B cell (primary cell): ENCODE results near the gene BOC.

Experiments
- EZH2 ChIP-seq: IDR thresholded peaks from 2 replicates; pipeline ENCODE4 v1.6.1; 2012; ENCODE audit warnings: borderline replicate concordance, low read depth, mild to moderate bottlenecking, moderate library complexity, low read length; ENCODE audit not compliant: insufficient read depth, poor library complexity, severe bottlenecking
- TF ChIP-seq, protein P1 (sequence below): fragments of 200-600 bp; IDR thresholded peaks from one replicate; pipeline ENCODE4 v1.8.0; 2022; ENCODE audit warnings: antibody characterized with exemption, mild to moderate bottlenecking

DNA sequence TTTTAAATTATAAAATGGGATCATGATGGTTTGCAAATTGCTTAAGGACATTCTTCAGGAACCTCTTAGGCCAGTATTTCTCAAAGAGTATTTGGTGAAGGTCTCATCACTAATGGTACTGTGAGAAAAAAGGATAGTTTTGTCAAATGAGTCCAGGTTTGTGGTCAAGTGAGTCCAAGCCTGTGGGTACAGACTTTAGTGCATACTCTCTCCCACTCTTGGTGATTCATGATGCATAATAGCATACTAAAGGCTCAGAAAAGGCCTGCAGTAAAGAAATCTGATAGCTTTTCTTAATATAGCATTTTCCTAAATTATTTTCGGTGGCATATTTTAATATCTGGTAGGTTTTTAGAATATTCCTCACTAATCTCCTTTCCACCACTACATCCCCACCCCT is 20.0 kb downstream of the BOC start:
- TF ChIP-seq, protein P1, sequence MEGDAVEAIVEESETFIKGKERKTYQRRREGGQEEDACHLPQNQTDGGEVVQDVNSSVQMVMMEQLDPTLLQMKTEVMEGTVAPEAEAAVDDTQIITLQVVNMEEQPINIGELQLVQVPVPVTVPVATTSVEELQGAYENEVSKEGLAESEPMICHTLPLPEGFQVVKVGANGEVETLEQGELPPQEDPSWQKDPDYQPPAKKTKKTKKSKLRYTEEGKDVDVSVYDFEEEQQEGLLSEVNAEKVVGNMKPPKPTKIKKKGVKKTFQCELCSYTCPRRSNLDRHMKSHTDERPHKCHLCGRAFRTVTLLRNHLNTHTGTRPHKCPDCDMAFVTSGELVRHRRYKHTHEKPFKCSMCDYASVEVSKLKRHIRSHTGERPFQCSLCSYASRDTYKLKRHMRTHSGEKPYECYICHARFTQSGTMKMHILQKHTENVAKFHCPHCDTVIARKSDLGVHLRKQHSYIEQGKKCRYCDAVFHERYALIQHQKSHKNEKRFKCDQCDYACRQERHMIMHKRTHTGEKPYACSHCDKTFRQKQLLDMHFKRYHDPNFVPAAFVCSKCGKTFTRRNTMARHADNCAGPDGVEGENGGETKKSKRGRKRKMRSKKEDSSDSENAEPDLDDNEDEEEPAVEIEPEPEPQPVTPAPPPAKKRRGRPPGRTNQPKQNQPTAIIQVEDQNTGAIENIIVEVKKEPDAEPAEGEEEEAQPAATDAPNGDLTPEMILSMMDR: no peak
- no peak for TF ChIP-seq EZH2
